HG02759 (cell line): Measurements from ENCODE around the gene MBLAC1.
"Not testable (repeated sequence)": the region's sequence is repeated elsewhere in the genome, so short reads cannot be mapped to it uniquely, and the experiment has no call there.

Experiments used
- ATAC-seq: cut with Tn5 transposase; IDR thresholded peaks from one replicate; pipeline ENCODE4 v1.9.1; 2021; ENCODE audit warnings: mild to moderate bottlenecking, moderate library complexity; ENCODE audit not compliant: unreplicated experiment

MBLAC1 gene

DNA sequence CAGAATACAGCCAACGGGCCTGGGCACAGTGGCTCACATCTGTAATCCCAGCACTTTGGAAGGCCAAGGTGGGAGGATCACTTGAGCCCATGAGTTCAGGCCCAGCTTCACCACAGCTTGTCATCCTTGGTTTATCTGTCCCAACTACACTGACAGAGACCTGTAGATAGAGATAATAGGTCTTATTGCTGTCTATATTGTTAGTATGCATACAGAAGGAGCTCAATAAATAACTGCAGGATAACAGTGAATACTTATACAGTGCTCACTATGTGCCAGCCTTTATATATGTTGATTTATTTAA, 6.1 kb upstream of the MBLAC1 start:
- no peak for ATAC-seq

DNA sequence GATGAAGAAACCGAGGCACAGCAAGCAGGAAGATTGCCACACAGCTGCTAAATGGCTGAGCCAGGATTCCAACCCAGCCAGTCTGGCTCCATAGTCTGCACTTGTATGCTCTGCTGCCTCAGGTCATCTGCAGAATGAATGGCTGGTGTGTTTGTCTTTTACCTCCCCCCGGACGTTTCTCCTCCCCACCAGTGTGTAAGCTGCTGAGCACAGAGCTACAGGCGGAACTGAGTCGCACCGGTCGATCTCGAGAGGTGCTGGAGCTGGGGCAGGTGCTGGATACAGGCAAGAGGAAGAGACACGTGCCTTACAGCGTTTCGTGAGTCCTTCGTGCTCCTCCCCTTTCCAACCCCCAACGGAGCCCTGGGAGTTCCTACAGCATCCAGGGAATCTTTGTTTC, 4.7 kb upstream of the MBLAC1 start:
- no peak for ATAC-seq

DNA sequence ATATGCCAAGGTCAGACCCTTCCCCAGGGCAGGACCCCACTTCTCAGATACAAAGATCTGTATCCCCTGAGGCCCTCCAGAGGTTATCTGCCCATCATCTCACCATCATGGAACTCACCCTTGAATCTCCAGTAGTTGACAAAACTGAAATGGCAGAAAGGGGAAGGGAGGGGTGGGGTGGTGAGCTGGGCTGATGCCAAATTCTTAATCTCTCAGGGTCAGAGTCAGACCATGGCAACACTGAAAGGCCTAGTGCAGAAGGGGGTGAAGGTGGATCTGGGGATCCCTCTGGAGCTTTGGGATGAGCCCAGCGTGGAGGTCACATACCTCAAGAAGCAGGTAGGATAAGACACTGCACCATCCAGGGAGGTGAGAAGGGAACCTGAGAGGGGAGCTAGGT, 4.2 kb upstream of the MBLAC1 start:
- no peak for ATAC-seq

DNA sequence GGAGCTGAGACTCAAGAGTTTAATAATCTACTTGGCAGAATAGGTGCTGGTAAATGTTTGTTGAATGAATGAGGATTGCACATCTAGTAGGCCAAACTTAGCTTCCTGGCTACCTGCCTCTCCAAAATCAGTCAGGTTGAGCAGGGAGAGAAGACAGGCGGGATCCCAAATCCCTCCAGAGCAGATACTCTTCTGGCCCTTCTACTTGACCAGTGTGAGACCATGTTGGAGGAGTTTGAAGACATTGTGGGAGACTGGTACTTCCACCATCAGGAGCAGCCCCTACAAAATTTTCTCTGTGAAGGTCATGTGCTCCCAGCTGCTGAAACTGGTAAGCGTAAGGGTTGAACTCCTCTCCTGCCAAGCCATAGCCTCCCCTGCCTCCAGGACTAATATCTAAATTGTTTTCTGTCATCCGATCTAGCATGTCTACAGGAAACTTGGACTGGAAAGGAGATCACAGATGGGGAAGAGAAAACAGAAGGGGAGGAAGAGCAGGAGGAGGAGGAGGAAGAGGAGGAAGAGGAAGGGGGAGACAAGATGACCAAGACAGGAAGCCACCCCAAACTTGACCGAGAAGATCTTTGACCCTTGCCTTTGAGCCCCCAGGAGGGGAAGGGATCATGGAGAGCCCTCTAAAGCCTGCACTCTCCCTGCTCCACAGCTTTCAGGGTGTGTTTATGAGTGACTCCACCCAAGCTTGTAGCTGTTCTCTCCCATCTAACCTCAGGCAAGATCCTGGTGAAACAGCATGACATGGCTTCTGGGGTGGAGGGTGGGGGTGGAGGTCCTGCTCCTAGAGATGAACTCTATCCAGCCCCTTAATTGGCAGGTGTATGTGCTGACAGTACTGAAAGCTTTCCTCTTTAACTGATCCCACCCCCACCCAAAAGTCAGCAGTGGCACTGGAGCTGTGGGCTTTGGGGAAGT, 2.2 kb upstream of the MBLAC1 start:
- ATAC-seq = no peak

DNA sequence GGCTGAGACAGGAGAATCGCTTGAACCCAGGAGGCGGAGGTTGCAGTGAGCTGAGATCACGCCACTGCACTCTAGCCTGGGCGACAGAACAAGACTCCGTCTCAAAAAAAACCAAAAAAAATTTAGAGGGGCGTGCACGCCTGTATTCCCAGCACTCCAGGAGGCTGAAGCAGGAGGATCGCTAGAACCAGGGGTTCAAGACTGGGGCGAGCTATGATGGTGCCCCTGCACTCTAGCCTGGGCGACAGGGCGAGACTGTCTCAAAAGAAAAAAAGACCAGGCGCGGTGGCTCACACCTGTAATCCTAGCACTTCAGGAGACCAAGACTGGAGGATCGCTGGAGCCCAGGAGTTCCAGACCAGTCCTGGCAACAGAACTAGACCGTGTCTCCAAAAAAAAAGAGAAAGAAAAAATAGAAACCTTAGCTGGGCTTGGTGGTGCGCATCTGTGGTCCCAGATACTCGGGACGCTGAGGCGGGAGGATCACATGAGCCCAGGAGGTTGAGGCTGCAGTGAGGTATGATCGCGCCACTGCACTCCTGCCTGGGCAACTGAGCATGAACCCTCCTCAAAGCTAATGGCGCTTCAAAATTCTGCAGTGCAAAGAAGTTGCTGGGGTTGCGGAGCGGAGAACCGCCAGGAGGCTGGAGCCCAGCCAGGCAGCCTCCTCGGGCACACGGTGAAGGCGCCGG, 382 bp upstream of the MBLAC1 start:
- no peak for ATAC-seq

DNA sequence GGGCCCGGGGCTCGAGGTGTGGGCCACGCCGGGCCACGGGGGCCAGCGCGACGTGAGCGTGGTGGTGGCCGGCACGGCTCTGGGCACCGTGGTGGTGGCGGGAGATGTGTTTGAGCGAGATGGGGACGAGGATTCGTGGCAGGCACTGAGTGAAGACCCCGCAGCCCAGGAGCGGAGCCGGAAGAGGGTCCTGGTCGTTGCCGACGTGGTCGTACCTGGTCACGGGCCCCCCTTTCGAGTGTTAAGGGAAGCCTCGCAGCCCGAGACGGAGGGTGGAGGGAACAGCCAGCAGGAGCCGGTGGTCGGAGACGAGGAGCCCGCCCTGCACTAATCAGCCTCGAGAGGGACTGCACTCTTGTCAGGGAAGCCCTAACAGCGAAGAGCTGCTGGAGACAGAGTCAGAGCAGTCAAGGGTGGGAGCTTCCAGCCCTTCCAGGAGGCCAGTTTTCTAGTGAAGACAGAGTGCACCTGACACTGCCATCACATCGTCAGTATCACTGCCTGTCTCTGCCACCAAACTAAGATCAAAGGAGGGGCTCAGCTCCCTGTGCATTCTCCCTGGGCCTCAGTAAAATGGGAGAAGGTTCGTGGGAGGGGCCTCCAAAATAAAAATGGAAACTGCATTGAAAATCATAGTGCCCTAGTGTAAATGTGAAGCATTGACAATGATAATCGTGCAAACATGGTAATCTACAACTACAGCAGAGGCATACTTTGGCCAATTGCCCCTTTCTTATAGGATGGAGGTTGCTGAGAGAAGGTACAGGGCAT, 1.3 kb downstream of the MBLAC1 start:
- no peak for ATAC-seq

DNA sequence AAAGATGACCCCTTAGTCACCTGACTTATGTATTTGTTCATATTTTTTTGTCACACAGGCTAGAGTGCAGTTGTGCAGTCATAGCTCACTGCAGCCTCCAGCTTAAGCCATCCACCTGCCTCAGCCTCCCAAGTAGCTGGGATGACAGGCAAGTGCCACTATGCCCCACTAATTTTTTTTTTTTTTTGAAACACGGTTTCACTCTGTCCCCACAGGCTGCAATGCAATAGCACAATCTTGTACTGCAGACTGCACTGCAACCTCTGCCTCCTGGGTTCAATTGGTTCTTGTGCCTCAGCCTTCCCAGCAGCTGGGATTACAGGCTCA, 1.8 kb downstream of the MBLAC1 start:
- no peak for ATAC-seq

DNA sequence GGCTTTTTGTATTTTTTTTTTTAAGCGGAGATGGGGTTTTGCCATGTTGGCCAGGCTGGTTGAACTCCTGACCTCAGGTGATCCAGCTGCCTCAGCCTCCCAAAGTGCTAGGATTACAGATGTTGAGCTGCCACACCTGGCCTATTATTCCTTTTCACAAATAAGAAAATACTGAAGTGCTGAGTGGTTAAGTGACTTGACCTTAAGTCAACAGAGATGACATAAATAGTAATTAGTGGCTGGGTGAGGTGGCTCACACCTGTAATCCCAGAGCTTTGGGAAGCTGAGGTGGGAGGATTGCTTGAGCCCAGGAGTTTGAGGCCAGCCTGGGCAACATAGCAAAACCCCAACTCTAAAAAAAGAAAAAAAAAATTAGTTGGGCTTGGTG, 3.4 kb downstream of the MBLAC1 start:
- ATAC-seq = not testable (repeated sequence)

DNA sequence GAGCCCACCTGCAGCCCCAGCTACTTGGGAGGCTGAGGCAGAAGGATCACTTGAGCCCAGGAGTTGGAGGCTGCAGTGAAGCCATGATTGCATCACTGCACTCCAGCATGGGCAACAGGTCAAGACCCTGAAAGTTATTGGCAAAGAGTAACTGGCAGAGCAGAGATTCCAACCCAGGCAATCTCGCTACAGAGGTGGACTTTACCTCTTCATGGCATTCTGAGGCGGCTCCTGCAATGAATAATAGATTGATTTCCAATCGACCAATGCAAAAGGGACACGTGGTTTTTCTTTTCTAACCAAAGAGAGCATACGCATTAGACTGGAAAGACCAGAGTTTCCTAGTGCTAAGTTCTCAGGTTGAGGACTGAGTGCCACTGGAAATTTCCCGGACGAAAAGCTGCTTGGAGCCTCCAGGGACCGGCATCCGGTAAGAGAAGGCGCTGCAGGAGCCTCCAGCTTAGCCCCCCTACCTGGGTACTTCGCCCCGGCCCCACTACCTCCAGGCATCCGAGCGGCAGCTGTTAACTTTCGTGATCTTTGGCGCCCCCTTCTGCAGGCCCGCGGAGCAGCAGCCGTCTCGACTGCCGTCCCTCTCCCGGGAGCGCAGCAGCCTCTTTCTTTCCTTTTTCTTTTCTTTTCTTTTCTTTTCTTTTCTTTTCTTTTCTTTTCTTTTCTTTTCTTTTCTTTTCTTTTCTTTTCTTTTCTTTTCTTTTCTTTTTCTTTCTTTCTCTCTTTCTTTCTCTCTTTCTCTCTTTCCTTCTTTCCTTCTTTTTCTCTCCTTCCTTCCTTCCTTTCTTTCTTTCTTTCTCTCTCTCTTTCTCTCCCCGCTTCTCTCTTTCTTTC, 4.1 kb downstream of the MBLAC1 start:
- no peak for ATAC-seq

DNA sequence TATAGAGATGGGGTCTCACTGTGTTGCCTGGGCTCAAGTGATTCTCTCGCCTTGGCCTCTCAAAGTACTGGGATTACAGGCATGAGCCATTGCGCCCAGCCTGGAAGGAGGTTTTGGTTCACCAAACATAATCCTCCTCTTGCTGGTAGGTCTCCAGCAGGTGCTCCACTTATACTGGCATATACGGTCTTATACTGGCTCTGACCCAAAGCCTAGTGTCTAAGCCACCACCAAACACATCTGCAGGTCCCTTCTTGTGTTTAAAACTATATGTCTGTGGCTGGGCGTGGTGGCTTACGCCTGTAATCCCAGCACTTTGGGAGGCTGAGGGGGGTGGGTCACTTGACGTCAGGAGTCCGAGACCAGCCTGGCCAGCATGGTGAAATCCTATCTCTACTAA, 5.4 kb downstream of the MBLAC1 start:
- no peak for ATAC-seq

DNA sequence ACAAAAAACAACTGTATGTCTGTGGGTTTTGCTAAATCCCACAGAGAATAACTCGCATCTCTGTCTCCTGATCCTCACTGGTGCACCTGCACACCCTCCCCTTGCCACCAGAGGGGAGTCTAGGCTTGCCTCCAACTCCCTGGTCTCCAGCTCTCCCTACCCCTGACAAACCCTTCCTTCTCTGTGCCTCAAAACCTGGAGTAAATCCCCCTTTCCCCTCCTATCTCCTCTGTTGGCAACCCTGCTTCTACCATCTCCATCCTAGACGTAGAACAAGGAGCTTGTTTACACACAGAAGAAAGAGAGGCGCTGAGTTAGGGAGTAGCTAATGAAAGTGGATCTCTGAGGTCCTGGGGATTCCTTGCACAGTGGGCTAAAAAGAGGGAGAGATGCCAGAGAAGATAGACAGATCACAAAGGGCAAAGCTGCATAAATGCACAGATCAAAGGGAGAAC, 6.0 kb downstream of the MBLAC1 start:
- peak; percentile 63 for ATAC-seq

DNA sequence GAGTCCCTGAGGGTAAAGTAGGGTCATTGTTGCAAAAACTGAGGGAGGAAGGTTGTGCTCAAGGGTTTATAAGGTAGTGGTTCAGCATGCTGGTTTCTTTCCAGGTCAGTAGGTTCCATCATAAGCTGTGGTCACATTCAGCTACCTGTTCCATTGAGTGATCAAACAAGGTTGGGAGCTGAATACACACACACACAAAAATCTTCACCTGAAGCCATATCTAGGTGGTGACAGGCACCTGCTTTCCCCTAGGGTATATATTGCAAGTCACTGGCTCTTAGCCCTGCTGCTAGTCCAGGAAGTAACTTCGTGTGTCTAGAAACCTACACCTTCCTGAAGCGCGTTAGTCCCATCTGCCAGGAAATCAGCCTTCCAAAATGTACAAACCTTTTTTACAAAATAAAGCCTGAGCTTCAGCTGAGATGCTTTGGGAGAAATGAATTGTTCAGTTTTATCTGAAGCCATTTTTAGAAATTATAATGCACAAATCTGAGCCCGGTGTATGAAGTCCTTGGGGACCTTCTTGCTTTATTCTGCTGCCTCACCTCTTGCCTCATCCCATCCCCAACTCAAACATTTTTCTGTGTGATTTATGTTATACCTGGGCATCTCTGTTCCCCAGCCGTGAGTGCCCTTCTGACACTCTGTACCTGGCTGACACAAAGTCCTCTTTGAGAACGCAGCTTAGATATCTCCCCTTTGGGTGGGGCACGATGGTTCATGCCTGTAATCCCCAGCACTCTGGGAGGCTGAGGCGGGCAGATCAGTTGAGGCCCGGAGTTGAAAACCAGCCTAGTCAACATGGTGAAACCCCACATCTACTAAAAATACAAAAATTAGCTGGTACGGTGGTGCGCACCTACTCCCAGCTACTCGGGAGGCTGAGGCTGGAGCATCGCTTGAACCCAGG, 11.3 kb downstream of the MBLAC1 start:
- ATAC-seq = no peak

DNA sequence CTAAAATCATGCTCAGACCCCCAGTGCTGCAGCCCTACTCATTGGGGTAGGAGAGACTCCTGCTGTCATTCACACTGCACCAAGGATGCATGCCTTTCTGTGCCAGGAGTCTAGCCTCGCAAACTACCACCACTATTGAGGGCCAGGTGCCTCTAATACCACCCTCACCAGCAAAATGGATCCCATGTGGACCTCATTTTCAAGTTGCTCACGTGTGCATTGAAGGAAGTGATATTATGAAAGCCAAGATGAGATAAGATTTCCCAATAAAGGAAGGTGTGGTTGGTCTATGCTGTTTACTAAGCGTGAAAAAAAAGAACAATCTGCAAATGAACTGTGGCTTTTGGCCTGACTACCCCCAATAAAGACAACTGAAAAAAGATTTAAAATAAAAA, 14.8 kb downstream of the MBLAC1 start:
- ATAC-seq = no peak

DNA sequence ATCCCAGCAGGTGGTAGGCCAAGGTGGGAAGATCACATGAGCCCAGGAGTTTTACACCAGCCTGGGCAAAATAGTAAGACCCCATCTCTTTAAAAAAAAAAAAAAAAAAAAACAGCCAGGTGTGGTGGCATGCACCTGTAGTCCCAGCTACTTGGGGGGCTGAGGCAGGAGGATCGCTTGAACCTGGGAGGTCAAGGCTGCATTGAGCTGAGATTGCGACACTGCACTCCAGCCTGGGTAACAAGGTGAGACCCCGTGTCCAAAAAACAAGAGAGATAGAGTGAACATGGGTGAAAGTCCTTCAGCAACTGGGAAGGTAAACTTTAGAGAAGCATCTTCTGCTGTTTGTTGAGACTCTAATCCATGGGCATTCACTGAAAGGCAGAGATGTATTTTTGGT, 15.7 kb downstream of the MBLAC1 start:
- no peak for ATAC-seq

DNA sequence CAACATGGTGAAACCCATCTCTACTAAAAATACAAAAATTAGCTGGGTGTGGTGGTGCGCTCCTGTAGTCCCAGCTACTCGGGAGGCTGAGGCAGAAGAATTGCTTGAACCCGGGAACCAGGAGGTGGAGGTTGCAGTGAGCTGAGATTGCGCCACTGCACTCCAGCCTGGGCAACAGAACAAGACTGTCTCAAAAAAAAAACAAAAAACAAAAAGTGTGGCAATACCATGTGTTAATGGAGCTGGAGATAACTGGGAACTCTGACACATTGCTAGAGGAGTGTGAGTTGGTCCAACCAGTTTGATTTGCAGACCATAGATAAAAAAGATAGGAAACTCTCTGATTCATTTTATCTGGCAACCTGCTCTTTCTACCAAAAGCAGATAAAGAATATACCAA, 19.6 kb downstream of the MBLAC1 start:
- not testable (repeated sequence) for ATAC-seq

DNA sequence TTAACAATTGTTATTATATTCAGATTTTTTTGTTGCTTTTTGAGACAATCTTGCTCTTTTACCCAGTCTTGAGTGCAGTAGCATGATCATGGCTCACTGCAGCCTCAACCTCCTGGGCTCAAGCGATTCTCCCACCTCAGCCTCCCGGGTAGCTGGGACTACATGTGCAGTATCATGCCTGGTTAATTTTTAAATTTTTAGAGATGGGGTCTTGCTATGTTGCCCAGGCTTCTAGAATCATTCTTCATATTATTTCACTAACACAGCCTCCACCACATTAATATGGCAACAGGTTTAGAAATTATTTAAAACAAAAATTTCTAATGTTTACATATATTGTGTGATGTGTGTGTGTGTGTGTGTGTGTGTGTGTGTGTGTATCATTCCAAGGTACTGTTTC, 20.5 kb downstream of the MBLAC1 start:
- ATAC-seq = no peak

DNA sequence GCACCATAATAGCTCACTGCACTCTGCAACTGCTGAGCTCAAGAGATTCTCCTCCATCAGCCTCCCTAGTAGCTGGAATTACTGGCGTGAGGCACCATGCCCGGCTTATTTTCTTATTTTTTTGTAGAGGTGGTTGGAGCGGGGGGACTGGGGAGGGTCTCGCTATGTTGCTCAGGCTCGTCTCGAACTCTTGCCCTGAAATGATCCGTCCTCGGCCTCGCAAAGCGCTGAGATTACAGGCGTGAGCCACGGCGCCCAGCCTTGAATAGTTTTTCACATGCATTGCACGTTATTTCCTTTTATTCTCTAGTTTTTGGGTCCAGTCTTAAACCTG, 21.4 kb downstream of the MBLAC1 start:
- ATAC-seq = no peak

DNA sequence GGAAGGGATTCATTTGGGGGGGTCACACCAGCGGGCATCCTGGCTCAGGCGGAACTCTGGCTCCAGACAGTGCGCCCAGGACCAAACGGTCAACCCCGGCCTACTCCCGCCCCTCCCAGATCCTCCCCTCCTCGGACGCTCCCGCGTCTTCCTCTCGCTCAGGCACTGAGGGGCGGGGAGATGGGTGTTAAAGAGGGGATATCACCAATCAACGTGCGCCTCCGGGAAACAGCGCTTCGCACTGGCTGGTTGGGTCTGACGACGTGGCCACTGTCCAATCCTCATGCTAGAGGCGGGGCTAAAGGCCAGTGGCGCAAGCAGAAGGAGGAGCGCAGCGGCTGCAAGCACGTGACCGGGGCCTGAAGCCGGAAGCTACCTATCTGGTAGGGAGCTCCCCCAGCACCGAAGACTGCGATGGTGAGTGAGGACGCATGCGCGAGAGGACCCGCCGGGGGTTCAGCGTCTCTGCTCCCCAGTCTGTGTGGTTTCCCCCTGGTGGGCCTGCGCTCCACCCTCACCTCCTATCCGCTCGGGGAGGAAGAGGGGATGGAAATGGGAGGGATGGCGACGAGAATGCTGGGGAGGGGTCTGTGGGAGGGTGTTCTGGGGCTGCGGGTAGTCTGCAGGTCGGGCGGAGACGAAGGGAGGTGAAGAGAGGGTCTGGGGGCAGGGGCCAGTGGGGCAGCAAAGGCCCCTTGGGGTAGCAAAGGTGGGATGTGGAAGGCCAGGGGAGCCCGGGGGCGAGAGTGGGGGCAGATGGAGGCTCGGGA, 22.0 kb downstream of the MBLAC1 start, which contains the start of gene LAMTOR4:
TSS of gene LAMTOR4 (plus strand) at position 360 of the 770 bp plus-strand sequence. CDS start at position 415, 55 bp downstream.
- ATAC-seq = peak; percentile 97

DNA sequence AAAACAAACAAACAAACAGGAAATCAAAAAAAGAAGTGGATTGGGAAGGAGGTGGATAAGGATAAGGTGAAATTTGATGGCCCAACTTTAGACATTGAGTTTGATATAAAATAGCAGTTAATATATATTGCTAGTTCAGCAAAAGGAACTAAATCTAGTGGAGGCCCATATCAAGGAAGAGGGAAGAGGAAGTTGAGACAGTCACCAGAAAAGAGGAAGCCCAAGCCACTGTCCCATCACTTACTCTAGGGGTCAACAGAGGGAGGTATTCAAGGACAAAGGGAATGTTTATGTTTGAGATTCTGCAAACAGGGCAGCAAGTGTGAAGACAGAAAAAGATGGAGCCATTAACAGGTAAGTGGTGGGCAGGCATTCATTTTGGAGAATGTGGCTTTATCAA, 25.6 kb downstream of the MBLAC1 start:
- ATAC-seq = no peak
